CD4-positive, alpha-beta T cell treated with Interleukin-4 for 4 hours (primary cell): ENCODE data around the gene IRF9.
A peak's percentile ranks its signal among the peaks of the same experiment; 100 is the strongest.

Source experiments
- DNase-seq: peaks from one replicate; pipeline ENCODE4 v3.0.0-alpha.2; 2020

IRF9 gene

GRCh38 chr14:24178399-24179178 lies 17.5 kb downstream of the IRF9 start:
- no peak for DNase-seq

- no peak for DNase-seq
Measured at GRCh38 chr14:24179294-24179960, 18.4 kb downstream of the IRF9 start.

GRCh38 chr14:24179961-24180796 lies 19.1 kb downstream of the IRF9 start:
- no peak for DNase-seq

- no peak for DNase-seq
Measured at GRCh38 chr14:24181371-24182077, 20.5 kb downstream of the IRF9 start.

- no peak for DNase-seq
Measured at GRCh38 chr14:24182110-24182882, 21.2 kb downstream of the IRF9 start.

- no peak for DNase-seq
Measured at GRCh38 chr14:24183014-24183481, 22.0 kb downstream of the IRF9 start.

- no peak for DNase-seq
Measured at GRCh38 chr14:24184104-24184970, 23.3 kb downstream of the IRF9 start.

- no peak for DNase-seq
Measured at GRCh38 chr14:24185026-24185425, 24.0 kb downstream of the IRF9 start.

GRCh38 chr14:24185741-24186140 lies 24.7 kb downstream of the IRF9 start:
- DNase-seq, result no peak

GRCh38 chr14:24186831-24187538 lies 25.9 kb downstream of the IRF9 start:
- DNase-seq, result no peak

- DNase-seq, result no peak
Measured at GRCh38 chr14:24187539-24187915, 26.5 kb downstream of the IRF9 start.

- DNase-seq, result peak; percentile 97
Measured at GRCh38 chr14:24188251-24189058, 27.4 kb downstream of the IRF9 start, which contains the start of gene IPO4. IPO4 (minus strand) TSS chr14:24188816; CDS start chr14:24188787, 29 bp downstream.

- DNase-seq, result no peak
Measured at GRCh38 chr14:24189059-24189375, 28.0 kb downstream of the IRF9 start.

- no peak for DNase-seq
Measured at GRCh38 chr14:24189460-24189859, 28.4 kb downstream of the IRF9 start.

GRCh38 chr14:24190416-24190815 lies 29.4 kb downstream of the IRF9 start:
- no peak for DNase-seq

GRCh38 chr14:24192933-24193332 lies 31.9 kb downstream of the IRF9 start:
- DNase-seq, result no peak

GRCh38 chr14:24194186-24194872 lies 33.3 kb downstream of the IRF9 start:
- DNase-seq, result no peak

GRCh38 chr14:24194873-24195185 lies 33.8 kb downstream of the IRF9 start:
- DNase-seq, result no peak
